Measurements from ENCODE around the gene SEL1L3.

DNA sequence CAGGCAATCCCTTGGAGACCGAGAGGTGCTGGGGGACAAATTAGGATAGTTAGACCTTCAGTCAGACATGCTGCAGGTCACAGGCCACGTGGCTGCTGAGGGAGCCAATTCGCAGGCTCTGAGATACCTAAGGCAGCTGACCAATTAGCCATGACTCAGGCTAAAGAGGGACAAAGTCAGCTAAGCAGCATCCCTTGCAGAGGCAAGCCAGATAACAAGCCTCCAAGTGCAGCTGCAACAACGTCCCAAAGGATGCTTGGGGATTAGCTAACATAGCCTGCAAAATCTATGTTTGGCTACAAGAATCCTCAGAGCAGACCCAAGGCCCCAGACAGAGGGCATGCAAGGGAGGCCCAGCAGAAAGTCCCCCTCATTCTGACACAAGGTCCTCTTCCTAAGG, 93.5 kb downstream of the SEL1L3 start:
- TF ChIP-seq, protein P1, sequence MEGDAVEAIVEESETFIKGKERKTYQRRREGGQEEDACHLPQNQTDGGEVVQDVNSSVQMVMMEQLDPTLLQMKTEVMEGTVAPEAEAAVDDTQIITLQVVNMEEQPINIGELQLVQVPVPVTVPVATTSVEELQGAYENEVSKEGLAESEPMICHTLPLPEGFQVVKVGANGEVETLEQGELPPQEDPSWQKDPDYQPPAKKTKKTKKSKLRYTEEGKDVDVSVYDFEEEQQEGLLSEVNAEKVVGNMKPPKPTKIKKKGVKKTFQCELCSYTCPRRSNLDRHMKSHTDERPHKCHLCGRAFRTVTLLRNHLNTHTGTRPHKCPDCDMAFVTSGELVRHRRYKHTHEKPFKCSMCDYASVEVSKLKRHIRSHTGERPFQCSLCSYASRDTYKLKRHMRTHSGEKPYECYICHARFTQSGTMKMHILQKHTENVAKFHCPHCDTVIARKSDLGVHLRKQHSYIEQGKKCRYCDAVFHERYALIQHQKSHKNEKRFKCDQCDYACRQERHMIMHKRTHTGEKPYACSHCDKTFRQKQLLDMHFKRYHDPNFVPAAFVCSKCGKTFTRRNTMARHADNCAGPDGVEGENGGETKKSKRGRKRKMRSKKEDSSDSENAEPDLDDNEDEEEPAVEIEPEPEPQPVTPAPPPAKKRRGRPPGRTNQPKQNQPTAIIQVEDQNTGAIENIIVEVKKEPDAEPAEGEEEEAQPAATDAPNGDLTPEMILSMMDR (IDR thresholded peaks at IDR 0.05), result no peak
- no peak for TF ChIP-seq EZH2 (IDR thresholded peaks at IDR 0.05; ENCODE audit: borderline replicate concordance, insufficient read depth, low read depth, low read length, poor library complexity, severe bottlenecking)
